ENCODE results near the gene SIL1.
"Not testable (repeated sequence)": the region's sequence is repeated elsewhere in the genome, so short reads cannot be mapped to it uniquely, and the experiment has no call there.

The SIL1 gene

DNA sequence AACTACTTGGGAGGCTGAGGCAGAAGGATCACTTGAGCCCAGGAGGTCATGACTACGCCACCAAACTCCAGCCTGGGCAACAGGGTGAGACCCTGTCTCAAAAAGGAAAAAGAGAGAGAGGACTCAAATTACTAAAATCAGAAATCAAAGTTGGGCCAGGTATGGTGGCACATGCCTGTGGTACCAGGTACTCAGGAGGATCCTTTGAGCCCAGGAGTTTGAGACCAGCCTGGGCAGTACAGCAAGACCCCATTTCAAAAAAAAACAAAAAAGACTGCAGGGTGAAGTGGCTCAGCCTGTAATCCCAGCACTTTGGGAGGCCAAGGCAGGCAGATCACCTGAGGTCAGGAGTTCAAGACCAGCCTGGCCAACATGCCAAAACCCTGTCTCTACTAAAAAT lies 23.8 kb downstream of the SIL1 start:
- DNase-seq = not testable (repeated sequence)

DNA sequence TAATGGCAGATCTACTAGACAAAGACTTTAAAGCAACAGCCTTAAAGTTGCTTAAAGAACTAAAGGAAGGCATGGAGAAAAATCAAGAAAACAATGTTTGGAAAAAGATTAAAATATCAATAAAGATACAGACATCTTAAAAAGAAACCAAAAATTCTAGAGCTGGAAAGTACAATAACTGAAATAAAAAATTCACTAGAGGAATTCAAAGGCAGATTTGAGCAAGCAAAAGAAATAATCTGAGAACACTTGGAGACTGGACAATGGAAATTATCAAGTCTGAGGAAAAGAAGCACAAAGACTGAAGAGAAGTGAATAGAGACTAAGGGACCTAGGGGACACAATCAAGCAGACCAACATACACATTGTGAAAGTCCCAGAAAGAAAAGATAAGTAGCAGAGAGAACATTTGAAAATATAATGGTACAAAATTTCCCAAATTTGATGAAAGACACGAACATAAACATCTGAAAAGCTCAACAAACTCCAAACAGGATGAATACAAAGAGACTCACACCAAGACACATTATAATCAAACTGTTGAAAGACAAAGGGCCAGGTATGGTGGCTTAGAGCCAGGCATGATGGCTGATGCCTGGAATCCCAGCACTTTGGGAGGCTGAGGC lies 26.3 kb downstream of the SIL1 start:
- DNase-seq = no peak

DNA sequence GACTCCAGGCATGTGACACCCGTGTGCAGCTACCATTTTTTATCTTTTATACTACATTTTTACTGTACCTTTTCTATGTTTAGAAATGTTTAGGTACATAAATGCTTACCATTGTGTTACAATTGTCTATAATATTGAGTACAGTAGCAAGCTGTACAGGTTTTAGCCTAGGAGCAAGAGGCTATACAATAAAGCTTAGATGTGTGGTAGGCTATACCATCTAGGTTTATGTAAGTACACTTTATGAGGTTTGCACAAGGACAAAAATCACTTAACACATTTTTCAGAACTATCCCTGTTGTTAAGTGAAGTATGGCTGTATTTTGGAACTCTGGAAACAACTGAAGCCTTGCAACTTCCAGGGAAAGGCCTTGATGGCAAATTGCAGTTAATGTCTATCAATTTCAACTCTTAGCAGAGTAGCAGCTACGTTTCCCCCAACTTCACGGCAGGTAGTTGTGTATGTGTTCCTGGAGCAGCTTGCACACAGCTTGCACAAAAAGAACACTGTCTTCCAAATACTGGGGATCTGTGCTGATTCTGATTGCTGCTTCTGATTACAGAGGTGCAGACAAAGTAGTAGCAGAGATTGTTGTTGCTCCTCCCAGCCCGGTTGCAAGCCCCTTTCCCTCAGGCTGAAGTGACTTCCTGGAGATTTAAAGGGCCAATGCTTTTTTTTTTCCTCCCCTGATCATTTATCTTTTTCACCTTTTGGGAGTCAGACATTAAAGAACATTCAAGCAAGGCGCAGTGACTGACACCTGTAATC lies 30.0 kb downstream of the SIL1 start:
- no peak for DNase-seq

DNA sequence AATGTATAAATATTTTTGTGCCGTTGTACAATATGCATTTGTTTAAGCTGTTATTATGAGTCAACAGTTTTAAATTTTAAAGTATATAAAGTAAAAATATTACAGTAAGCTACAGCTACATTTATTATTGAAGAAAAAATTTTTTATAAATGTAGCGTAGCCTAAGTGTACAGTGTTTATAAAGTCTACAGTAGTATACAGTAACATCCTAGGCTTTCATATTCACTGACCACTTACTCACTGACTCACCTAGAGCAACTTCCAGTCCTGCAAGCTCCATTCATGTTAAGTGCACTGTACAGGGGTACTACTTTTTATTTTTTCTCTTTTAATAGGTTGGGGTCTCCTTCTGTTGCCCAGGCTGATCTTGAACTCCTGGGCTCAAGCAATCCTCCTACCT lies 30.6 kb downstream of the SIL1 start:
- DNase-seq = no peak

DNA sequence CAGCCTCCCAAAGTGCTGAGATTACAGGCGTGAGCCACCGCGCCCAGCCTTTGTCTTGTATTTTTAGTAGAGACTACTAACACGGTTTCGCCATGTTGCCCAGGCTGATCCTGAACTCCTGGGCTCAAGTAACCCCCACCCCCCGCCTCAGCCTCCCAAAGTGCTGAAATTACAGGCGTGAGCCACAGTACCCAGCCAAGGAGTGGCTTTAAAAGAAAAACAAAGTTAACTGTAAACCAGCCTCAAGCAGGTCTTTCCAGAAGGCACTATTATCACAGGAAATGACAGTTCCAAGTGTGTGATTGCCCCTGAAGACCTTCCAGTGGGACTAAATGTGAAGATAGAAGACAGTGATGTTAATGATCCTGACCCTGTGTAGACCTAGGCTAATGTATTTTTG lies 31.1 kb downstream of the SIL1 start:
- no peak for DNase-seq

DNA sequence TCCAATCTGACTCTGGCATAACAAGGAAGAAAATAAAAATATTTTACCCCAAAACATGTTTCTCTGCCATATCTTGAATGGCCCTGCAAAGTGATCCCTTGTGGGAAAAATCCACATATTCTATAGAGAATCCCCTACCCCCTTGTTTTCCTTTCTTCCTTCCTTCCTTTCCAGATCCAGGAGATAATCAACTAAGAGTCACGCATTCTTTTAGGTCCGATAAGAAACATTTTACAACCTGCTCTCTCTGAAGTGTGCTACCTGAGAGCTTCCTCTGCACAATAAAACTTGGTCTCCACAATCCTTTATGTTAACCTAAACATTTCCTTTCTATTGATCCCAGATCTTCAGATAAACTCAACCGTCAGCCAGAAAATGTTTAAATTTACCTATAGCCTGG lies 33.3 kb downstream of the SIL1 start:
- DNase-seq = not testable (repeated sequence)

DNA sequence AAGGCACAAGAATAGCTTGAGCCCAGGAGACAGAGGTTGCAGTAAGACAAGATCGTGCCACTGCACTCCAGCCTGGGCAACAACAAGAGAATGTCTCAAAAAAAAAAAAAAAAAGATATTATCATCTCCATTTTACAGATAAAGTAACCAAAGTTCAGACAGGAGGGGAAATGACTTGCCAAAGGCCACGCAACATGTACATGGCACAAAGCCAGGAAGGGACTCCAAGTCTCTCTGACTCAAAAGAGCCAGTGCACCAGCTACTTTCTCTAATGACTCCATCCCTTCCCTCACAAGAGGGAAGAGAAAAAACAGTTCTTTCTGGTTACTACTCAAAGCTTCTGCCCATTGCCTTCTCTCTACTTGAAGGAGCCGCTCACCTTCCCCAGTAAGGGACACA lies 34.1 kb downstream of the SIL1 start:
- no peak for DNase-seq

DNA sequence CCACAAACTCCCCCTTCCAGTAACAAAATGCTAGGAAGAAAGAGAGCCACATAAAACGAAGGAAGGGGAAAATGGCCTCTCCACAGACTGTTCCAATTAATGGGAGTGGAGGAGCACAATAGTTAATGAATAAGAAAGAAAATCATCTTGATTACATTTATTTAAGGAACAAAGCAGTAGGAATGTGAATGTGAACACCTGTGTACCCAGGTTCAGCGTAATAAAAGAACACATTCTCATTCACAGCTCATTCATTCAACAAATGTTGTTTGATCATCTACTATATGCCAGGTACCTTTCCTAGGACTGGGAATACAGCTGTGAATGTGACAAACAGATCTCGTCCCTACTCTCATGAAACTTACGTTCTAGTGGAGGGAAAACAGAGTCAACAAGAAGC lies 35.7 kb downstream of the SIL1 start:
- DNase-seq = no peak

DNA sequence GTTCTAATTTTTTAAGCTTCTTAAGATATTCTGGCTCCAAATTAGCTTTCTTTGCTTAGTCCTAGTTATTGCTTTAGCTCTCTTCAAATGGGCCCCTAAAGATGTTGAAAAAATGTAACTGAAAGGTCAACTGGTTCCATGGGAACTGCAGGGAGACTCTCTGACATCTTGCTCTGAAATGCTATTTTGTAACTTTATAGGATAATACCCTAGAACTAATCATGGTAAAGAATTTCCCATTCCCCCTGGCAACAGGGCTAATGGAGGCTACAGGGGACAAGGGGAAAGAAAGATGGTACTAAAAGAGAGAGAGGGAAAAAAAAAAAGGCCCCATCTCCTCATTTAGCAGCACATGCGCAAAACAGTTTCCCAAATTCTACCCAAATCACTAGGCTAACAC lies 39.4 kb downstream of the SIL1 start:
- DNase-seq = no peak

DNA sequence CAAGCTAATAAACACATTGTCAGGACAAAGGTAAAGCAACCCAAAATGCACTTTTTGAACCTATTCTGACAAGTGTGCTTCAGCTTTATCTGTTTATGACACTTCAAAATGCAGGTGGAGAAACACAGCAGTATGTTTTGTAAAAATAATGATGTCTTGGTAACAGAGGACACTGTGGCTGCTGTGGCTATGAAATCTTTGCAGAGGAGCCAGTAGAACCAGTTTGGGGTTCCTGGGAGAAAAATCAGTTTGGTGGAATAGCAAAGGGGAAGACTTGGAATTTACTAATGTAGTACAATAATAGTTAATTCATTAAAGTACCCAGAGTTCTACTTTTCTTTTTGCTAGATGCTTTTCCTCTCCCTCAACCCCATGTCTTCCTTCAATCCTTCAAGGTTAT lies 40.6 kb downstream of the SIL1 start:
- DNase-seq = no peak

DNA sequence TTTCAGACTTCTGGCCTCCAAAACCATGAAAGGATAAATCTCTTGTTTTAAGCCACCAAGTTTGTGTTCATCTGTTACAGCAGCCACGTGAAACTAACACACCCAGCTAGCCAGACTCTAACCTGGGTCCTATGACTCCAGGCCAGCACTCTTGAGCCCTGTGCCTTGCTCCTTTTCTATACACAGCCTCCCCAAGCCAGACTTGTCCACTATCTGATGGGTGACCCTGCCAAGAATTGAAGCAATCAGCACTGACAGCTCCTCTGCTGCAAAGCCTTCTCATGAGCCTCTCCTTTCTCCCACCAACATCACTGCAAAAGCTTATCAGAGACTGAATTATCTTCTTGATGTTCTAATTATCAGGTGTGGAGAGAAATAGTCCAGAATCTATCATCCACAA lies 41.4 kb downstream of the SIL1 start:
- DNase-seq = no peak

DNA sequence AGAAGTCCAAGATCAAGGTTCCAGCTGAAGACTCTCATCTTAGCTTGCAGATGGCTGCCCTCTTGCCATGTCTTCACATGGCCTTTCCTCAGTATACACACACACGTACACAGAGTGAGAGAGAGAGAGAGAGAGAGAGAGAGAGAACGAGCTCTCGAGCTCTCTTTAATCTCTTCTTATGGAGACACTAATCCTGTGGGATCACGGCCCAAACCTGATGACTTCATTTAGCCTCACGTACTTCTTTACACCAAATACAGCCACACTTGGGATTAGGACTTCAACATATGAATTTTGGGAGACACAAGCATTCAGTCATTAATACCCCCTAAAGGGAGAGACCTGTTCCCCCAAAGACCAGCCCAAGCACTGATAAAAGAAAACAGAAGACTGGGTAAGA lies 42.8 kb downstream of the SIL1 start:
- no peak for DNase-seq

DNA sequence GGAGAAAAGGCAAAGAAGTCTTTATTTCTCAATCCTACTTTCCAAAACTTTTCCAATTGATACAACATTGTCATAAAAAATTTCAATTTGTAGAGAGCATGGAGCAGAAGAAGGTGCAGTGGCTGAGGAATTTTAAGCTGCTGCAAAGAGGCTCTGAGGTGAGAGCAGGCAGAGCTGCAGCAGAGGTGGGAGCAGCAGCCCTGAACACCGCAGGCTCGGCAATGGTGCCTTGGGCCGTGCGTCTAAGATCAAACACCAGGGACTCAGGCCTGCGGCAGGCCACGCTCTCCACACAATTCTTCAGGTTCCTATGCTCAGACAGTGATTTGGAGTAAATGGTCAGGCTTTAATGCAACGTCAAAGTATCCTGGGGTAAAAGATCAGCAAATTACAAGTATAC lies 46.3 kb downstream of the SIL1 start:
- no peak for DNase-seq

DNA sequence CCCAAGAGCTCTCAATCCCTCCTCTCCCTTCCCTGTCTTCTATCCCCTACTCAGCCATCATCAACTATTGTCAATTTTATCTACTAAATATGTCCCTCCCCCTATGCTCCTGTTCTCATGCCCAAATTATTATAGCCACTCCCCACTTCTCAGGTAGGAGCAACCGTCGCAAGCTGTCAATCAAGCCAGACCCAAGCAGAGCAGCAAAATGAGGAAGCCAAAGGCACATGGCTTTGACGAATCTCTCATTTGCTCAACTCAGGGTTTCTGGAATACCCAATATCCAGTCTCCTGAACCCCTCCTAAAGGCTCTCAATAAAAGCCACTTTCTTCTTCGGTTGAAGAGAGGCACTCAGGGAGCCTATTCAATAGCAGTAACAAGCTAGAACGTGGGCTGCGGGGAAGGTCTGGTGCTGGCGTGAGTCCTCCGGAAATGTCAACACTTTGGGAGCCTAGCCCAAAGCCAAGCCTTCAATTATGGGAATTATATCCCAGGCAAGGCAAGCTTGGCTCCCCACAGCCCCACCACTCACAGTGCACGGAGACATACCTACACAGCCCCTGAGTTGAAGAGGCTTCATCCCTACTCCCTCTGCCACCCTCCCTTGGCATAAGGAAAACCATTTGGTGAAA lies 47.7 kb downstream of the SIL1 start:
- no peak for DNase-seq

DNA sequence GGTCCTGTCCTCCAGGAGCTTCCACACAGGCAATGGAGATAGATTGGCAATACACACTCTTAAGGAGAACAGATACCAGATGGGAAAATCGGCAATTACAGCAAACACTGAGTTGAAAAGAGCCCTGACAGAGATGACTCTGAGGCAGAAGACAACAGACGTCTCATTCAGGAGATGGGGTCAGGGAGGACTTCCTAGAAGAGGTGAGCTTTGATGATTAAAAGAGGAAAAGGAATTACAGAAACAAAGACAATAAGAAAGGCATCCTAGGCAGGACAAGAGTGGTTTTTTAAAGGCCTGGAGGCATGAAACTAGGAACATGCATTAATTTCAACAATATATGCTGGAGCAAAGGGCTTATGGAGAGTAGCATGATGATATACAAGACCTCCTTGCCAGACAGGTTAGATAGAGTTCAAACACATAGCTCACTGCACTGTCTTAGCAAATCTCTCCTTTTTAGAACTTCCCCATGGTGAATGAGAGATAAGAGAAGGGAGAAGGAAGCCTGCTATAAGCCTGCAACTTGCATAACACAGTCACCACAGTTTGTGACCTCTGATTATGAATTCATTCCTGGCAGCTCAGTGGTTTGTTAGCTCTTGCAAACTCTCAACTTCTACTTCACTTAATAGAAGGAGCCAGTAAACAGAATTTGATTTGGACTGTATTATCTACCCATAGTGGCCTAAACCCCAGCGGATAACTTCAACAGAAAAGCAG lies 48.5 kb downstream of the SIL1 start:
- DNase-seq = no peak

DNA sequence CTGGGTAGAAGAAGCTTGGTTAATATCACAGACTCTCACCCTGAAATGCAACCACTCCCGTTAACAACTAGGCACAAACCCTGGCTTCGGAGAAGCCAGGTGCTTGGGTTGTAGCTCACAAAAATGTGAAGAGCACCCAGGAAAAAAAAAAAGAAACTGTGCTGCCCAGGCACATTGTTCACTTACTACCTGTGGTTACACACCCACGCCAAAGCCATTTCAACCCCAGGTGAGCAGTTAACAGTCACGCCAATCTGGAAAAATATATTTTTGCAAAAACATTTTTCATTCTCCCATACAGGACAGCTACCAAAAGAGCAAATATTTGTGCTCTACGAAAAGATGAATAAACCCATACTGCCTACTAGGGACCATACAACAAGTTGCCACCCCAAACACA lies 49.2 kb downstream of the SIL1 start:
- DNase-seq = no peak

DNA sequence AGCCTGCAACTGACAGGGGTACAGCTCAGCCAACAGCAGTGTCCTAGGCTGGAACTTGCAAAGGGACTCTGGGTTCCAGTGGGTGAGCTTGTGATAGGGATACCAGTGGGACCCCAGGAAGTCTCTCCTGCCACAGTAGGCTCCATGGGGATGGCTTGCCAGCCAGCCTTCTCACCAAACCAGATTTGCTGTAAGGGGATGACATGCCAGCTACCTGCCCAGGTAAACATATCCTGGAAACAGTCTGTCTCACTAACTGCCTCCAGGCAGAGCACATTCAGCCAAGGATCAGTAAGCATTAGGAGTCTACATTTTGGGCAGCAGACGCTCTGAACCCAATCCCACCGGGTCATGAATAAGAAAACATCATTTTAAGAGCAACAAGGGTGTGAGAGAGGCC lies 49.9 kb downstream of the SIL1 start:
- no peak for DNase-seq

DNA sequence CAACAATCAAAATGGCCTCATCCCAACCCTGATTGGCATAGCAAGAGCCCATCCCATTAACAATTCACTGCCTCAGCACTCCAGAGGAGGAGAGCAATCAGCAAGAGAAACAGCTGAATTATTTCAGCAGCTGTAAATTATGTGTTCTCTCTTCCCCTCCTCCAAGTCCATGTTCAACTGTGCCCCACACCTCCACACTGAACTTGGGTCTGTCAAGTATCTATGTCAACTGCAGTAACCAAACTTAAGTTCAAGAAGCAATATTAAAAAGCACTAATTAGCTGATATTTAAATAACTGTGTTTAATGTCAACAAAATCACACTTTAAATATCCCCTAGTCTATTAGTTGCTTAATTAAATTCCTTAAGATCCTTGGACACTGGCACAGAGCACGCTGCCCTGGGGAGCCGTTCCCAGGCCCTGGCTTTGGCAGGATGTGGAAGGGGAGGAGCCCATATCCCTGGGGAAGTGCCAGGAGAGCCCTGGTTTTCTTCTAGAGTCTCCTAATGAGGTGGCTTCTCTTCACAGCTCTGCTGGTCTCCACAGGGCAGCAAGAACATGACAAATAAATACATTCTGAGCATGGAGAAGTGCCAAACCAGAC lies 50.6 kb downstream of the SIL1 start:
- DNase-seq = no peak

DNA sequence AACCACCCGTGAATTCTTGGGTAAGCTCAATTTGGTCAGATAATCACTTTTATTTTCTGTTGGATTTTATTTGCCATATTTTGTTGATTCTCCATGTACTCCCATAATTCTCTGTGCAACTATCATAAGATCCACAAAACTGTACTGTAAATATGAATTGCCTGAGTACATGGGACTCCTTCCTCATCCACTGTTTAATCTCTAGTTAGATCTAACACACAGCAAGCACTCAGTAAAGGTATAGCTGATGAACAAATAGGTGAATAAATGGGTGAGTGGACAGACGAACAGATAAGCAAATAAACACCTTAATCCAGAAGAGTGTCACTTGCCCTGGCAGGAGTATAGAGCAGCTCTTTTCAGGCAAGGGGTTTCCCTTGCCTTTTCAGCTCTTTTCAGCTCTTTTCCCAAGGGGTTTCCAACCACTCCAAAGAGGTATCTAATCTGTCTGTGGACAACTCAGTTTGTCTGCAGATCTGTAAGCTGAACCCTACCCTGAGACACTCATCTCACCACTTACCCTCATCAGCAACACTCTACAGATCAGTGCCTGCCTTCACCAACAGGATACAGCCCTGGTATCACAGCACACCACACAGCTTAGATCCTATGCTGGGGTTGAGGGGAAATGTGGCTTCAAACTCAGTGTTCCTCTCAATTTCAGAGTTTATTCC lies 51.2 kb downstream of the SIL1 start:
- DNase-seq = no peak

DNA sequence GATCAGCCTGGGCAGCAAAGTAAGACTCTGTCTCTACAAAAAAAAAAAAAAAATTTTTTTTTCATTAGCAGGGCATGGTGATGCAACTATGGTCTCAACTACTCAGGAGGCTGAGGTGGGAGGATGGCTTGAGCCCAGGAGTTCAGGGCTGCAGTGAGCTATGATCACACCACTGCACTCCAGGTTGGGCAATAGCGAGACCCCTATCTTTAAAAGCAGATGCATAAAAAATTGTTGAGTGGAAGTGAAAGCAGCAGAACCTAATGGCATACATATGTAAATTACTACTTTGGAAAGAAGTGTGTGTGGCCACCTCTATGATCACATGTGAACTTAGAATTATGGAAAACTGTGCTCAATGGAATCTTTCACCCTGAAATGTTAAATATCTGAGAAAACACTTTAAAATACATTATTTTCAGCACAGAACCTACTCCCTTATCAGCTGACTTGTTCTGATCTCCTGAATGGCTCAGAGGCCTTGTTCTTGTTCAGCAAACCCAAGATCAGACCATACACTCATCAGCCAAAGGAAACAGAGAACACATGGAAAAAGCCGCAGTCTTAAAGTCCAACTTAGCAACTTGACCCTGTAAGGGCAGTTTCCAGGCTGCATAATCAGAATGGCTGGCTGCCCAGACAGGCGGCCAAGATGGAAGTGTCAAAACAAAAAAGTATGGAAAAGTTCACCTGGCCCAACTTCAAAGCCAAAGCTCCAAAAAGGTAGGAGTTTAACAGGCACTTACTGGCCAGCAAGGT lies 56.5 kb downstream of the SIL1 start:
- DNase-seq = no peak

DNA sequence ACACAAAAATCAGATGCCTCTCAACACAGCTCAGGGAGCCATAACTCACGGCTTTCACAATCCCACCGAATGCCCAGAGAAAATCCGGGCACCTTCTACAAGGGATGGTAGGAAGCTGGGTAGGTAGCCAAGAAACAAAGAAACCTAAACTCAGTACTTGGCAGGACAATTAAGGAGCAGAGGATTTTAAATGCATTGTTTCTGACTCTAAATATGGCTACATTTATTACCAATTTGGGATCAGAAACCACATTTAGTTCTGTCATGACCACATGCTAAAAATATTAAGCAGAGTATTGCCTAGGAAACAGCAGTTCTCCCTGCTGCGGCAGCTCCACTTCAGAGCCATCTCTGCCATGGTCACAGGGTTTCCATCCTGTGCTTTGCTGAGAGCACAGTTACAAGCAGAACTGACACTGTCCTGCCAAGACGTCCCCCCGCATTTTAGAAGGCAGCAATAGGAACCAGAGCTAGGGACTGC lies 57.5 kb downstream of the SIL1 start:
- DNase-seq = no peak

DNA sequence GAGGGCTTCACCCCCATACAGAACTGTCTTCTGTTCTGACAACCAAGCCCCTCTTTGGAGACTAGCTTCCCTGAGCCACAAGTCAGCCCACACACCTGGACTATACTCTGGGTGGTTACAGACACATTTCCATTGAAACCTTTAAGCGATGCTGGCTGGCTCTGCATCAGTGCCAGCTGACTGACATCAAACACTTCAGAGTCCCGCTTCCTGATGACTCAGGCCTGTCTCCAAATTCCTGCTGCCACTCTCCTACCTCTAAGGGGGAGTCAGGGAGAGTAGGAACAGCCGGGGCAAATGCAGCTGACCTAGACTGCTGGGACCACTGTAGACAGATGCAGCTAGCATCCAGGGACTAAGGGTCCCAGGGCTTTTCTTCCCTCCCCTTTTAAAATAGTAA lies 59.4 kb downstream of the SIL1 start:
- no peak for DNase-seq
